ENCODE results near the gene TGFB3. TPM values are rescaled to one million over a fixed set of nuclear protein-coding genes. Genes with fewer than 3 reads are reported as not detected.

The TGFB3 gene
- total and polyA plus RNA-seq, 2 donors (not counting 3 experiments of a cell fraction or from before 2014, with no cell fraction given), result 5.3 to 5.4 TPM

DNA sequence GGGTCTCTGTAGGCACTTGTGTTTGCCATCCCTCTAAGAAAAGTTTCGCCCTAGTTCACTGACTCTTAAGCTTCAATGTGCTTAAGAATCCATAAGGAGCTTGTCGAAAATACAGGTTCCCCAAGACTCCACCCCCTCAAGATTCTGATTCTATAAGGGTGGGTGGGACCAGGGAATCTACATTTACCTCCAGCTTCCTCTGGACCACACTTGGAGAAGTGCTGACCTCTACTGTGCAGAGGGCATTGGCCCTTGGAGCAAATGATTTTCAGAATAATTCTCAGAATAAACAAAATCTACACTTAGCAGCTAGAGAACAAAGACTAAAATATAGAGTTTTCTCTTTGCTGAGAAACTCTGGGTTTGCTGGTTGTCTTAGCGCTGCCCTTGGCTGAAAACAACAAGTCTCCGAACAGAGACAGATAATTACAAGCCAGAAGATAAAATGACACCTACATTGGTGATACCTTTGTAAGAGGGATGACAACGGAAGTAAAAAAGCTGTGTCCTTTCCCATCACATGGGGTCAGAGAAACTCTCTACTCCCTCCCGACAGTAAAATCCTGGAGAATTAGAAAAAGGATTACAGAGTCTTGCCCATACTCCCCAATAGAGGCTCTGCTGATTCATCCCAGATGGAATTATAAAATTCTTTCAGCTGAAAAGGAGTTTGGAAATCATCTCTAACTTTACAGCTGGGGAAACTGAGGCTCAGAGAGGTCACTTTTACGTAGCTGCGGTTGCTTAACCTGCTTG lies 4.8 kb downstream of the TGFB3 start:
- DNase-seq (ENCODE audit: low read depth, low spot score) (no peak), FAIRE-seq (no peak)
- no peak overlapping the region for H2AFZ ChIP-seq (ENCODE audit: low read depth, low read length)
- intact Hi-C loops (cut with micrococcal nuclease), result no loop called here
- TF ChIP-seq, protein P1, sequence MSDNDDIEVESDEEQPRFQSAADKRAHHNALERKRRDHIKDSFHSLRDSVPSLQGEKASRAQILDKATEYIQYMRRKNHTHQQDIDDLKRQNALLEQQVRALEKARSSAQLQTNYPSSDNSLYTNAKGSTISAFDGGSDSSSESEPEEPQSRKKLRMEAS (IDR thresholded peaks at IDR 0.05; ENCODE audit: insufficient read depth, insufficient read length), result no peak
- no peak for TF ChIP-seq POLR2AphosphoS5 (IDR thresholded peaks at IDR 0.05; ENCODE audit: insufficient read depth, low read depth, low read length)
- no peak for TF ChIP-seq POLR2A (IDR thresholded peaks at IDR 0.05; ENCODE audit: low read depth, low read length)
- TF ChIP-seq EZH2 (IDR thresholded peaks at IDR 0.05; ENCODE audit: borderline replicate concordance, low read depth, low read length, severe bottlenecking), result no peak
- no peak for TF ChIP-seq GATA2 (IDR thresholded peaks at IDR 0.05; ENCODE audit: insufficient read depth, insufficient read length, low read depth, low read length)
- TF ChIP-seq JUN (IDR thresholded peaks at IDR 0.05; ENCODE audit: borderline replicate concordance, insufficient read depth, insufficient read length, low read depth), result no peak
- TF ChIP-seq, protein P2, sequence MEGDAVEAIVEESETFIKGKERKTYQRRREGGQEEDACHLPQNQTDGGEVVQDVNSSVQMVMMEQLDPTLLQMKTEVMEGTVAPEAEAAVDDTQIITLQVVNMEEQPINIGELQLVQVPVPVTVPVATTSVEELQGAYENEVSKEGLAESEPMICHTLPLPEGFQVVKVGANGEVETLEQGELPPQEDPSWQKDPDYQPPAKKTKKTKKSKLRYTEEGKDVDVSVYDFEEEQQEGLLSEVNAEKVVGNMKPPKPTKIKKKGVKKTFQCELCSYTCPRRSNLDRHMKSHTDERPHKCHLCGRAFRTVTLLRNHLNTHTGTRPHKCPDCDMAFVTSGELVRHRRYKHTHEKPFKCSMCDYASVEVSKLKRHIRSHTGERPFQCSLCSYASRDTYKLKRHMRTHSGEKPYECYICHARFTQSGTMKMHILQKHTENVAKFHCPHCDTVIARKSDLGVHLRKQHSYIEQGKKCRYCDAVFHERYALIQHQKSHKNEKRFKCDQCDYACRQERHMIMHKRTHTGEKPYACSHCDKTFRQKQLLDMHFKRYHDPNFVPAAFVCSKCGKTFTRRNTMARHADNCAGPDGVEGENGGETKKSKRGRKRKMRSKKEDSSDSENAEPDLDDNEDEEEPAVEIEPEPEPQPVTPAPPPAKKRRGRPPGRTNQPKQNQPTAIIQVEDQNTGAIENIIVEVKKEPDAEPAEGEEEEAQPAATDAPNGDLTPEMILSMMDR (IDR thresholded peaks at IDR 0.05; ENCODE audit: extremely low read depth in 1 of 2, insufficient read depth in 1 of 2, low read depth in 1 of 2, low read length in 2 of 2), result no peak
- no peak overlapping the region for H3K27ac ChIP-seq (ENCODE audit: insufficient read depth, low read depth, low read length)
- dilution Hi-C loops (cut with MboI; ENCODE audit: extremely low pct_ligation_motif_present, low sequenced_read_pairs), result loop anchor here (25.0 kb wide), 1 partner anchor 265 kb away; no protein-coding TSS in a partner anchor
- ChIA-PET POLR2A (no interaction called here), CTCF (interaction anchor here (0.6 to 12.4 kb wide), 8 partner anchors 12 to 266 kb away, joined by 3 to 617 read pairs (median 6); no protein-coding TSS in a partner anchor)
- no peaks in the 10 kb centered on the region for H3K27me3 ChIP-seq (ENCODE audit: control insufficient read depth in 2 of 2, insufficient read depth in 2 of 2, low read length in 2 of 2)
- H3K4me3 ChIP-seq (replicated peaks in 1 of 3; ENCODE audit: insufficient read depth in 1 of 3, low read depth in 1 of 3, low read length in 3 of 3), result no peak overlapping the region
- no peaks in the 10 kb centered on the region for H3K9me3 ChIP-seq (replicated peaks; ENCODE audit: control insufficient read depth, insufficient read depth, low read length)
- H3K4me1 ChIP-seq (ENCODE audit: control insufficient read depth, extremely low read depth, insufficient read depth, low read length), result peaks cover 8% of the 10 kb centered on the region
- no TSS peak for BruUV-seq (replicated peaks)
- no peaks in the 10 kb centered on the region for H3K9me1 ChIP-seq (replicated peaks; ENCODE audit: control insufficient read depth, extremely low read depth, insufficient read depth, low read length)
- no peak overlapping the region for H3K4me2 ChIP-seq (ENCODE audit: insufficient read depth, low read length)
- no peaks in the 10 kb centered on the region for H3K79me2 ChIP-seq (ENCODE audit: control insufficient read depth, insufficient read depth, low read length)
- no peaks in the 10 kb centered on the region for H4K20me1 ChIP-seq (replicated peaks; ENCODE audit: control insufficient read depth, extremely low read depth, insufficient read depth, low read length)
- H3K36me3 ChIP-seq (ENCODE audit: control insufficient read depth in 2 of 2, extremely low read depth in 1 of 2, insufficient read depth in 2 of 2, low read length in 2 of 2), result no peaks in the 10 kb centered on the region
- H3K9ac ChIP-seq (replicated peaks; ENCODE audit: extremely low read depth, insufficient read depth, low read length), result no peak overlapping the region
